ENCODE measurements around the gene INAFM1.

DNA sequence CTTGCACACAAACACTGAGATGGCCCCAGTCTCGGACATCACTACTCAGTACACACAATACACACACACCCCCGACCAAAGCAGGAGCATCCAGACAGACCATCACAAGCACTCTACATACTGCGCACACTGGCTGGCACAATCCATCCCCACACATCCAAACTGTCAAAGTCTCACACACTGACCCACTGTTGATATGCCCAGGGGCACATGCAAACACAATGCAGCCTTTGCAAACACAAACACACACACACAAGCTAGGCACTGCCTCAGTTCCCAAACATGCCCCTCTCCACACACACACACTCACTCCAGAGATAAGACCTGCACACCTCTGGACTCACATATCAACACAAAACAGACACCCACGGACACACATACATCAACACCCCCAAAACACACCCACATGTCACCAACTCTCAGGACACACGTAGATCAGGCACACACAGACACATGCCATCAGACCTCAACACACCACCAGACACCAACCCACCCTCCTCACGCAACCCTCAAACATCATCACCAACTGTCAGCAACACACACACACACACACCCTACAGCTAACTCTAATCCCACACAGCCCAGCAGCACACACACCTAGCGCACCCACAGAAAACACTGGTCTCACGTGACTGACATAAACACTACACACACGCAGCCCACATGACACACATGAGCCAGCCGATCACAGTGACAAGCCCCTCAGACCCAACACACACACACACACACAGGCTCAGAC is 45.6 kb upstream of the INAFM1 start:
- TF ChIP-seq CTCF (IDR thresholded peaks at IDR 0.05): no peak
- TF ChIP-seq POLR2A (IDR thresholded peaks at IDR 0.05): no peak

Measured in heart left ventricle (tissue), 13 donors.